HG03558 (cell line): ENCODE measurements around the gene PCP4.

Experiments
- ATAC-seq: cut with Tn5 transposase; IDR thresholded peaks from one replicate; pipeline ENCODE4 v1.9.1; 2021; ENCODE audit warnings: moderate number of reproducible peaks; ENCODE audit not compliant: unreplicated experiment; ENCODE audit errors: extremely low read depth

Gene PCP4

DNA sequence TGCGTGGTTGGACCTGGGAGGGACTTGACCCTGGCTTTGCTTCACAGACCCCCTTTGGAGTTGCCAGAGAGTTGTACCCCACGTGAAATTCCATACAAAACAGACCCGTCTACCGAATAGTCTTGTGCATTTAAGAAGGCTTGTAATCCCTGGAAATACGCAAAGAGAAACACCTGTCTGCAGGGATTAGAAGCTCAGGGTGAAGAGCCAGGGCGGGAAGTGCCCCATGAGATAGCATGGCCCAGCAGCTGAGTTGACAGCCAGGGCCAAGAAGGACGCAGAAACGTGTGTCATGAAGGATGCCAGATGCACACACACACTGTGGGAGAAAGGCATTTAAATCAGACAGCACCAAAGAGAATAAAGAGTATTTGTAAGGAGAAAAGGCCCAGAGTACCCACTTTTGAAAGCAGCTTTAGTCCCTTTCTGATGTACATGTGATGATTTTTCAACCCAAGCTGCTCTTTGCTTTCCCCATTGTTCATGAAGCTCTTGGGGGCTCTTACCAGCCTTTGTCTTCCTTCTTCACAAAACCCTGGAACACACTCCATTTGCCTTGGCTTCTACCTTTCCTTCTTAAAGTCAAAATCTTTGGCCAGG lies 46.6 kb downstream of the PCP4 start:
- ATAC-seq: no peak

DNA sequence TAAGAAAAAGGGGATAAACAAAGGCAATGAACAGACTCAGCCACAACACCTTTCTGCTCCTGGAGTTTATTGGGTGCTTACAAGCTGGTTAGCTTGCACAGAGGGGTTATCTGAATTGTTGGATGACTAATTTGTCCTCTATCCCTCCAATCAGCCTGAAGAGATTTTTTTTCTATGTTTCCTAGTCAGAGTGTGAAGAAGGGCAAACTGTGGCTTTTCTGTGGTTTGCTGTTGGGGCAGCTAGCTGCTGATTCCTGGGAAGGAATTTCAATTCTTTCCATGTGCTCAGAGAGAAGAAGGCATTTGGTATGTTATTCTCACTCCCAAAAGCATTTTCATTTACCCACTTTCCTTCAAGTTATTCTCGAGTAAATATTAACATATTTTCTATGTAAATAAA lies 48.6 kb downstream of the PCP4 start:
- ATAC-seq: no peak

DNA sequence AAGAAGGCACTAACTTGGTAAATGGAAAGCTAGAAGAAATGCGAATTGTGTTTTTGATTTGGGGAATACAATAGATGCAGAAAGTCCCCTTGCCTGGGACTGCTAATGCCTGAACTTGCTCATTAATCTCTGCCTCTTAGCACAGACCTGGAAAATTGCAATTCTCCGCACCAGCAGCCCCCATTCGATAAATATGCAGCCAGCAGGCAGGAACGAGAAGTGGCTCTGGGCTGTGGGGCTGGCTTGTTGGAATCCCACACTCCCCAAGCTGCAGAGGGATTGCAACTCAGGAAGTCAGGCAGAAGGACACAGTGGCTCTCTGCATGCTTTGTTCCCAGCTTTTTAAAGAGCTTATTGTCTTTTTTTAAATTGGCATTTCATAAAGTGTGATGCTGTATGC lies 51.3 kb downstream of the PCP4 start:
- ATAC-seq: no peak

DNA sequence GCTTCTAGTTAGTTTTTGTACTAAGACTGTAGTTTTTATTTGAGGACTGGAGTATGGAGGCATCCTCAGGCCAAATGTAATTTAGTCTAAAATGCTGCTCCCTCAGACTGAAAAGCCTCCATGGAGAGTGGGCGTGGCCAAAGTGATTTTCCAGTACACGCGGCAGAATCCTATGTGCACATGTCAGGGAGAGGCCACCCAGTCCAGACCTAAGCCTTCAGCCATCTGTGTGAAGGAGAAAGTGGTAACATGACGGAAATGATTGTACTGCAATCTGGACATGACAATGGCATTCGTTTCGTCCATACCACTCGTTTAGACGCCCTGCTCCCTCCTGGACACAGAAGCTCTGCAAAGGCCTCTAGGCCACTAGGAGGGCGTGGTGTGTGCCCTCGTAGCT lies 56.2 kb downstream of the PCP4 start:
- ATAC-seq: no peak

DNA sequence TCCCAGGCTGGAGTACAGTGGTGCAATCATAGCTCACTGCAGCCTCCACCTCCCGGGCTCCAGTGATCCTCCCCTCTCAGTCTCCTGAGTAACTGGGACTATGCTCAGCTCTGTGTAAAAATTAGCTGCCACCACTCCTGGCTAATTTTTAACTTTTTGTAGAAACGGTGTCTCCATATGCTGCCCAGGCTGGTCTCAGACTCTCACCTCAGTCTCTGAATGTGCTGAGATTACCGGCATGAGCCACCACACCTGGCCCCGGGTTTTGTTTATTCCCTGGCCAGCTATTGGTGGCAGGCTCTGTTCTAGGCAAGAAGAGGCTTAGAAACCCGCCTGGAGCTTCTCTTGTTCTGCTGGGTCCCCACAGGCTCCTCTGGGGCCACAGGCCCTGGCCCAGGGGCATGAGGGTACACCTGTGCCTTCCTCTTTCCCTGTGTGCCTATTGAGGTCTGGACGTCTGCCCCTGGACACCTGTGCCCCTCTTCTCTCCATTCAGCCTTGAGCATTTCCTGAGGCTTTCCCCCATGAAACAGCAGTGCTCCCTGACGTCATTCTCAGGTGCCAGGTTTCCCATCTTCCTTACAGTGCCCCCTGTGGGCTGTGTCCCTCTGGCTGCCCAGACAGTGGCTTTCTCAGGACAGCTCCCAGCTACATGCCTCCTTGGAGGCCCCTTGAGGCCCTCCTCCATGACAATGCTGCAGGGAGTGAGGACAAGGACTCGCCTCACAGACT lies 57.5 kb downstream of the PCP4 start:
- ATAC-seq: no peak

DNA sequence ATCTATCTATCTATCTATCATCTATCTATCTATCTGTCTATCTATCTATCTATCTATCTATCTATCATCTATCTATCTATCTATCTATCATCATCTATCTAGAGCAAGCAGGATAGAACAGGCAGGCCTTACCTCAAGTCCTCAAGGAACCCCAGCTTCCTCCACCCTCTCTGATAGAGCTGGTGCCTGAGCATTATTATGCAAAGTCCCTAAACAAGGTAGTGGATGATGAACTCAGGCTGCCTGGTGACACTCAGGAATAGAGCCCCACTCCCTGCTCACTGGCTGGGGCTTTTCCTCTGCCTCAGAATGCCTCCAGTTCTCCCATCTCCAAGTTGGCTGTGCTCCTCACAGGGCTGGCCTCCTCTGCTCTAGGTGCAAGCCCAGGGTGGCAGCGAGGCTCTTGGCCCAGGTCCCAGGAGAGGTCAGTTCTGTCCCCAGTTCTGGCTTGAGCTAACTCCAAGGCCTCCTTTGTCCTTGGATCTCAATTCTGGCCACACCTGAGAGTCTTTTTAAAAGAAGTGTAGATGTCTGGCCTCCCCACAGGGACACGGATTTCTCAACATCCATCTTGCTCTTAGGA lies 60.2 kb downstream of the PCP4 start:
- no peak for ATAC-seq

DNA sequence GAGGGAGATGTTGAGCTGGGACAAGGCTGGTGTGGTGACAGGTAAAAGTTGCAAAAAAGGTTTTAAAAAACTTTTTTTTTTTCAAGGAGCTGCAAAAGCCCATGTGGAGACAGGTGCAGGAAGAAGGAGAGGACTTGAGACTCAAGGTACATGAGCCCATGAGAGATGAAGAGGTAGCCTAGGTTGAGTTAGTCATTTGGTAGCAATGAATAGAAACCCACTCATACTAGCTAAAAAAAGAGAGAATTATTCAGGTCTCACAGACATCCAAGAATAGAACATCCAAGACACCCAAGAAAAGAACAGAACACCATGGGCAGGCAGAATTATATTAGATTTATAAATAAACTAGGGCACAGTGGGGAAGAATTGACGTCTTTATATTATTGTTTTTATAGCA lies 65.1 kb downstream of the PCP4 start:
- ATAC-seq: no peak

DNA sequence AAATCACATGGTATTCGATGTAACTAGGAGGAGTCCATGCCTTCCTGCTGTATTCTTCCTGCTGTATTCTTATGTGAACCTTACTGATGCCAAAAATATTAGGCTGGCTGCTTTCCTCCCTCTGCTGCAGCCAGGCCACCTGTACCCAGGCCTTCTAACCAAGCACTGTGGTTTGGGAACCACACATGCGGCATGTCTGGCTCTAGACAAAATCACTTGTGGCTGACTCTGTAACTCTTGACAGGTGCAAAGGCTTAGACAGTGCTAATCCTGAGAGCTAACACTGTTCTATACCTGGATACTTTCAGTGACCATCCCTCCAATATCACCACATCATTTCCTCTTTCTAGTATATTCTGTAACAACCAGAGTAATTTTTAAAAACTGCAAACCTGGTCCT lies 67.7 kb downstream of the PCP4 start:
- ATAC-seq: no peak

DNA sequence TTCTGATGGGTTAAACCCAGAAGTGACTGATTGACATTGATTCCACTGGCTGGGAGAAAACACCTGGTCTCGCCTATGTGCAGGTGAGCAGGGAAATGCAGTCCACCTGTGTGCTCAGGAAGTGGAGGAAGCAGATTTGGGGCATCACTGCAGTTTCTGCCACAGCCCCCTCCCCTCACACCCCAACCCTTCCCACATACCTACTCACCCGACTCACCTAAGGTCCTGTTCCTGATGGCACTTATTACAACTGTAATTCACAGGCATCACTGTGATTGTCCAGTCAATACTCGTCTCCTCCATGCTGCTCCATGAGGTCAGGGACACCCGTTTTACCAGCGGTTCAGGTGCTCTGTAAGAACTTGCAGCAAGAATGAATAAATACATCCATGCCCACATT lies 68.5 kb downstream of the PCP4 start:
- ATAC-seq: no peak

DNA sequence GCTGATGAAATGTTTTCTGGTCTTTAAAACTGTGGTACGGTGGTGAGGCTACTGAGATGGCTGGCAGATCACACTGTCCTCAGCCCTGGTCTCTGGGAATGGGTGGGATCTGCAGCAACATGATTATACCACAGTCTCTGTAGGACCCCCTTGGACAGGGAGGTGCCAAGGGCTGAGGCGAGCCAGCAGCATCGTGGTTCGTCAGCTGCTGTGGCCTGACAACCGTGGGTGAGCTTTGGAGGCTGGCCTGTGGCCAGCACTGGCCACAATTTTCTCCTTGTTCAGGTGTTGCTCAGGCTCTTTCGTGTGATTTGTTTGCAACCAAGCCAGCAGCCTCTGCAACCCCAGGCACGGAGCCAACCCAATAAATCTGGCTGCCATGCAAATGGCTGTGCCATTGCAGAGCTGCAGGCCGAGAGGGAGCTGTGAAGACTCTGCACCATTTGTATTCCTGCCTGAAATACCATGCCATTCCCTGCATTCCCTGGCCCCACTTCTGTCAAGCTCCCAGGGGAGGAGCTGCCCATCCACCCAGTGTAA lies 70.9 kb downstream of the PCP4 start:
- no peak for ATAC-seq

DNA sequence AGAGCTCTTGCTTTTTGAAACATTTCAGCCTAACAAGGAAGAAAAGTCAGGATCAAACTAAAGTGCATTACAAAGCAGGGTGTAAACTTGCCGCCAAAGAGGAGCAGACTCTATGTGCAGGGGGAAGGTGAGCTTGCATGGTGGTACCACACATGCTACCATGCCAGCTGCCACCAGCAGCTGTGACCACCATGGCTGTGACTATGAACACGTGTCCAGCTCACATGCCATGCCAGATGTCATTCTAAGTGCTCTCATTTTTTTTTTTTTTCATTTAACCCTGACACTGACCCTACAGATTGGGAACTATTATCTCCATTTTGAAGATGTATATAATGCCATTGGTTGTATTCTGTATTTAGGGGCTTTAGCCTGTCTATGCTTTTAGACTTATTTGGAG lies 79.0 kb downstream of the PCP4 start:
- no peak for ATAC-seq

DNA sequence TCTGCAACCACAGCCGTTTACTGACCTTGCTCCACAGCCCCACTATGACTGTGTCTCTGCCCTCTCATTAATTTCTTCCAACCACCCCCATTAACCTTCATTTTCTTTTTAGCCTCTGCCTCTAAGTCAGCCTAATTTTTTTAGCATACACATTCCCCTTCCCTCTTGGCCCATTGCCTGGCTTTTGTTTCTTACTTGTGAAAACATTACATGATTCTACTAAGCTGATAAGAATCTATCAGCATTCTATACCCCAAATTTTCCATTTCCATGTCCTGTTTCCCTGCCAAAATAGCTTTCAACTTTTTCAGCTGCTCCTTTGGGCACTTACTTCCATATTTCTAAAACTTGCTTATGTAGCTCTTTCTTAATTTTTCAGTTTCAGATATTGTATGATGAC lies 79.8 kb downstream of the PCP4 start:
- ATAC-seq: no peak

DNA sequence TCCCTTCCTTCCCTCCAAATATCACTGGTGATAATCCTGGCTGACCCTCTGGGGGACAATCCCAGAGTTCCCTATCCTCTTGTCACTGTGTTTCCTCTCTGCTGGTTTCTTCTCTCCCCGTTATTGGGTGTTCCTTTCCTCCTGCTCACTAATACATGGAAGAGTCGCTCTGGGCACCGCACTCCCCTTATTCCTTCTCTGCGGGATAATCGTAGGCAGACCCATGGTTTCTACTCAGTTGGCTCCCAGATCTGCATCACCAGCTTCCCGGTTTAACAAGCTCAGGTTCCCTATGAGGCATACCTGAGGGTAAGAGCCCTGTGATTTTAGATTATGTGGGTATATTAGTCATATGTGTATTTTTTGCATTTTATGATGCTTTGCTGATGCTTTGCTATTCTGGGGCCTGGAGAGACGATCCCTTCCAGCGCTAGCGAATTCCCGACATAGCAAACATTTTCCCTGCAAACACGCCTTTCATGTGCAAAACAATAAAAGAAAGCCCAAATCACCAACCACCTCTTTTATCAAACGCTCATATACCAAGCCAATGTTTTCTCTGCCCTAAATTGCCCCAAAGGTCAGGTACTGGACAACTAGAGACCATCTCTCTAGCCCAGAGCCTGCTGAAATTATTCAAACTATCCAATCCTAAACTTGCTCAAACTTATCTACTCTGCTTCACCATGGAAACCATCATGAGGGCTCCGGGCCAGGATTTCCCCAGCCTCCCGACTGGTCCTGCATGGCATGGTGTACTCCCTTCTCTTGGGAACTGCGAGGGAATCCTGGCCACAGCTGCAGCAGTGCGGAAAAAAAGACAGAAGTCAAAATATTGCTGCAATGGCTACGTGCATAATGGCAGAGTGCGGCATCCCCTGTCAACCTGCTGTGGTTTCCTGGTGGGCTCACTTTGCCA lies 84.2 kb downstream of the PCP4 start:
- ATAC-seq: no peak

DNA sequence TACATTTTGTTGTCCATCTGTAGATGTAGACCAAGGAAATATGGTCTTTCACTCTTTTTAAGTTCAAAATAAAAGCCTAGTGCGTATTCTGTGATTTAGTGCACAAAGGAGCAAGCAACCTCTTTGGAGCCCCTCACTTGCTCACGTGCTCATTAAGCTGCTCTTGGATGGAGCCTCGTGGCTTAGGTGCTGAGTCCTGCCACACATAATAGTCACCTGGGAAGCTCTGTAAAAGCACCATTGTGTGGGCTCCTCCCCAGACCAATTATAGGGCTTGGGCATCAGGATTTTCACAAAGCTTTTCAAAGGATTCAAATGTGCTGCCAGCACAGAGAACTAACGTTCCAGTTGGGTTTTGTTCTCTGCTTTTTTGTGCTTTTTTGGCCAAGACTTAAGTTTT lies 85.0 kb downstream of the PCP4 start:
- ATAC-seq: no peak

DNA sequence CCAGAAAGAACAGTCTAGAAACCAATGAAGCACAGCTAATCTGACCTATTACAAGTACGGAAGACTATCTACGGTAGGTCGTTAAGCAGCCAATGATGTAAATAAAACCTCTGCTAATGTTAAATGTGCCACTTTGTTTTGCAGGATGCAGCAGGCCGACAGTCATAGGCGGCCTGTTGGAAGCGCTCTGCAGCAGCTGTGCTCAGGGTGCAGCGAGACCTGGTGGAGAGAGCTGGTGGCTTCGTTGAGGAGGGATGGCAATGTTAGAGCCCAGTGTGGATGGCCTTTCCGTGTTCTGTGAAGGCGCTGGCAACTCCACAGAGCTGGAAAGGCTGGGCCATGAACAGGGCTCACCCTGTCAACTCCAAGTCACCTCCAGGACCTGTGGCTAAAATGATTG lies 87.3 kb downstream of the PCP4 start:
- ATAC-seq: no peak

DNA sequence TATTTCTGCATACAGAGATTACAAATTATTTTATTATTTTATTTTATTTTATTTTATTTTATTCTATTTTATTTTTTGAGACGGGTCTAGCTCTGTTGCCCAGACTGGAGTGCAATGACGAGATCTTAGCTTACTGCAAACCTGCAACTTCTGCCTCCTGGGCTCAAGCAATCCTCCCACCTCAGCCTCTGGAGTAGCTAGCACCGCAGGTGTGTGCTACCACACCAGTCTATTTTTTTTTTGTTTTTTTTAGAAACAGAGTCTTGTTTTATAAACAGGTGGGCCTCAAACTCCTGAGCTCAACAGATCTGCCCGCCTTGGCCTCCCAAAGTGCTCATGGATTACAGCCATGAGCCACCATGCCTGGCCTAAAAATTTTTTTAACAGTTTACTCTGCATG lies 88.1 kb downstream of the PCP4 start:
- ATAC-seq: no peak

DNA sequence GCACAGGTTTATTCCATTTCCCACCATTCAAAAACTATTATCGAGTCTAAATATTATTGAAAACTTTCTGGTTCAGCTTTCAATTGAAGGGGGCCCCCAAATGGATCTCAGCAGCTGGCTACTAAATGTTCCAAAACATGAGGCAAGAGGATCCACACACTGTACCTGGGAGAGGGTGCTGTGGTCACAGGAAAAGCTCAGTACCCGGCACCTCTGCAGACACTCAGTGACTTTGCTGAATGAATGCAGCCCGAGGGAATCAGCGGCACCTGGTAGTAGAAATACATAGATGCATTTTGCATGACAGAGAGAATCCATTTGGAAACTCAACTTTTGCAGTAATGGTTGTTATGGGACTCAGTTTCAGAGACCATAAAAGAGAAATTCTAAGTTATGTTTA lies 89.3 kb downstream of the PCP4 start:
- ATAC-seq: no peak

DNA sequence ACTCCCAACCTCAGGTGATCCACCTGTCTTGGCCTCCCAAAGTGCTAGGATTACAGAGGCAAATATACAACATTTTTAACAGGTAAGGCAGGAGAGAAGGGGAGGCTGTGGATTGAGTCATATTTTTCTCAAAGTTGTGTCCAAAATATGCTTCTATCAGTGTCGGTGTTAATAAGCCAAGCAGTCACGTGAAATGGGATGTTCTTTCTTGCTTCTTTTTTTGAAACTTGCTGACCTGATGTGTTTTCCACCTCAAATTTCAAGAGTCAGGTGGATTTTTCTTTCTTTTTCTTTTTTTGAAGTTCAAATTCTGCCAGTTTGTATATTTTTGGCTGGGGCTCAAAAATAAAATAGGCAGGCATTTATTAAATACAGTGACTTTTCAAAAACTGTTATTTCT lies 91.5 kb downstream of the PCP4 start:
- ATAC-seq: no peak

DNA sequence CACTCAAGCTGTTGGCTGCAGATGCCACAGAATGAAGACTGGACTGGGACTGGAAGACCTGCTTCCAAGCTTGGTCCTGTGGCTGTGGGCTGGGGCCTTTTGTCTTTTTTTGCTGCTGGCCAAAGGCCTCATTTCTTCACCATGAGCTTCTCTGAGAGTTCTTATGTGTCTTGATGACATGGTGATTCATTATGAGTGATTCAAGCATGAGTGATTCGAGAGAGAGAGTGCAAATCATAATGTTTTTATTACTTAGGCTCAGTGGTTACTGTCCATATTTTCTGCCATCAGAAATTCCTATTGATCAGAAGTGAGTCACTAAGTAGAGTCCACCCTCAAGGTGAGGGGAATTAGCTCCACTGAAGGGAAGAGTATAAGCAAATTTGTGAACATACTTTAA lies 94.0 kb downstream of the PCP4 start:
- ATAC-seq: no peak

DNA sequence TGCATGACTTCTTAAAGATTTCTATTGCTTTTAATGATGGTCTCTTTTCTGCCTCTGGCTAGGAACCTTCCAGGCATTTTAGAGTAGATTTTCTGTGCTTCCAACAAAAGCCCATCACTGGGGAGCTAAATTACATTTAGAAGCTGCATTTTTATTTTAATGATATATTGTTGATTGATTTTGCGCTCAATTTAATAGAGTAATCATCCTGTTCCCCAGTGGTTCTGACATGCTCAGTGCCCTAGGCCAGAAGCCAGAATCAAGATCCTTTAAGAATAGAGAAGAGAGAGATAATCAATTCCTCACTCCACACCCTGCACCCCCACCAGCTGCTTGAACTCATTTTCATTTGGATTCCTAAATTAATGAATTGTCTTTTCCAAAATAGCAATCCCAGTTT lies 97.8 kb downstream of the PCP4 start:
- no peak for ATAC-seq

DNA sequence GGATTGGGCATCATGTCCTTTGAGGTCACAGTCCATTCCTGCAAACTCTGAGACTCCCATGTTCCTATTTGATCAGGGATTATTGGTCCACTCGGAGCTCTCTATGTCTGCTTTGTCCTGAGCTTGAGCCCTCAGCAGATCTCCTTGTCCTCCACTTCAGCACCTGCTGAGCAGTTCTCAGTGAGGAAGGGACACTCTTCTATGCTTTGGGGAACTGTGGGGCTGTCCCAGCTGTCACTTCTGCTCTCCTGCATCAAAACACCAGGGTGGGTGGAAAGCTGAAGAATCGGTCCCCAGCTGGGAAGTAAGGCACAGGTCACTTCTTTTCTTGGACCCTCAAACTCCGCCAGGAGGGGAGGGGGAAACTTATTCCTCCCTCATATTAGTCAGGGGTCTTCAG lies 99.5 kb downstream of the PCP4 start:
- no peak for ATAC-seq
